Activated T-helper 2 cell treated with anti-CD3 and anti-CD28 coated beads, Interferon-gamma antibody, Interleukin-2, Interleukin-4, amounts not matched to agents 10 μg/mL and 5 μg/mL and 100 μg/mL, durations not matched to agents 14 hours and 24 hours and 36 hours (primary cell): Measurements from ENCODE around the gene ZNF337. TPM values are rescaled to one million over a fixed set of nuclear protein-coding genes. Genes with fewer than 3 reads are reported as not detected.
"Not testable (repeated sequence)": the region's sequence is repeated elsewhere in the genome, so short reads cannot be mapped to it uniquely, and the experiment has no call there.

Source experiments
- DNase-seq: peaks from one replicate; pipeline ENCODE4 v3.0.0; 2021; ENCODE audit warnings: low spot score
- H3K27ac Mint-ChIP-seq: one replicate; pipeline ENCODE4 v1.8.0; 2021; ENCODE audit warnings: mixed read lengths
- H3K27me3 Mint-ChIP-seq: one replicate; pipeline ENCODE4 v1.8.0; 2021; ENCODE audit warnings: low read depth, mixed read lengths
- H3K36me3 Mint-ChIP-seq: one replicate; pipeline ENCODE4 v1.8.0; 2021; ENCODE audit warnings: low read depth, mixed read lengths
- H3K4me1 Mint-ChIP-seq: one replicate; pipeline ENCODE4 v1.8.0; 2021; ENCODE audit warnings: low read depth, mixed read lengths
- H3K4me3 Mint-ChIP-seq: one replicate; pipeline ENCODE4 v1.8.0; 2021; ENCODE audit warnings: low read depth, mild to moderate bottlenecking, moderate library complexity, mixed read lengths
- H3K9me3 Mint-ChIP-seq: one replicate; pipeline ENCODE4 v1.8.0; 2021; ENCODE audit warnings: mixed read lengths
- intact Hi-C: fragments of 100-400 bp; cut with micrococcal nuclease; formaldehyde crosslinking; loops from one replicate; pipeline ENCODE4 v1.15.1; 2023
- total RNA-seq: library from RNA; stranded (reverse); gene quantifications from 2 replicates; pipeline ENCODE4 v1.2.3, GENCODE V29; 2022

ZNF337 gene
- total RNA-seq, 1 donor from 2014 or later = 13.3 TPM

DNA sequence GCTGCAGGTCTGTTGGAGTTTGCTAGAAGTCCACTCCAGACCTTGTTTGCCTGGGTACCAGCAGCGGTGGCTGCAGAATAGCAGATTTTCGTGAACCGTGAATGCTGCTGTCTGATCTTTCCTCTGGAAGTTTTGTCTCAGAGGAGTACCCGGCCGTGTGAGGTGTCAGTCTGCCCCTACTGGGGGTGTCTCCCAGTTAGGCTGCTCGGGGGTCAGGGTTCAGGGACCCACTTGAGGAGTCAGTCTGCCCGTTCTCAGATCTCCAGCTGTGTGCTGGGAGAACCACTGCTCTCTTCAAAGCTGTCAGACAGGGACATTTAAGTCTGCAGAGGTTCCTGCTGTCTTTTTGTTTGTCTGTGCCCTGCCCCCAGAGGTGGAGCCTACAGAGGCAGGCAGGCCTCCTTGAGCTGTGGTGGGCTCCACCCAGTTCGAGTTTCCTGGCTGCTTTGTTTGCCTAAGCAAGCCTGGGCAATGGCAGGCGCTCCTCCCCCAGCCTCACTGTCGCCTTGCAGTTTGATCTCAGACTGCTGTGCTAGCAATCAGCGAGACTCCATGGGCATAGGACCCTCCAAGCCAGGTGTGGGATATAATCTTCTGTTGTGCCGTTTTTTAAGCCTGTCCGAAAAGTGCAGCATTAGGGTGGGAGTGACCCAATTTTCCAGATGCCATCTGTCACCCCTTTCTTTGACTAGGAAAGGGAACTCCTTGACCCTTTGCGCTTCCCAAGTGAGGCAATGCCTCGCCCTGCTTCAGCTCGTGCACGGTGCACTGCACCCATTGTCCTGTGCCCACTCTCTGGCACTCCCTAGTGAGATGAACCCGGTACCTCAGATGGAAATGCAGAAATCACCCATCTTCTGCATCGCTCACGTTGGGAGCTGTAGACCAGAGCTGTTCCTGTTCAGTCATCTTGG is 22.5 kb upstream of the ZNF337 start:
- H3K27ac Mint-ChIP-seq, H3K27me3 Mint-ChIP-seq, intact Hi-C loops, H3K36me3 Mint-ChIP-seq: not testable (repeated sequence)
- Mint-ChIP-seq H3K9me3 (peaks cover 22% of the 10 kb centered on the region), H3K4me3 (peak overlapping the region; percentile 22), H3K4me1 (peaks cover 13% of the 10 kb centered on the region)
- DNase-seq = peak; percentile 53

DNA sequence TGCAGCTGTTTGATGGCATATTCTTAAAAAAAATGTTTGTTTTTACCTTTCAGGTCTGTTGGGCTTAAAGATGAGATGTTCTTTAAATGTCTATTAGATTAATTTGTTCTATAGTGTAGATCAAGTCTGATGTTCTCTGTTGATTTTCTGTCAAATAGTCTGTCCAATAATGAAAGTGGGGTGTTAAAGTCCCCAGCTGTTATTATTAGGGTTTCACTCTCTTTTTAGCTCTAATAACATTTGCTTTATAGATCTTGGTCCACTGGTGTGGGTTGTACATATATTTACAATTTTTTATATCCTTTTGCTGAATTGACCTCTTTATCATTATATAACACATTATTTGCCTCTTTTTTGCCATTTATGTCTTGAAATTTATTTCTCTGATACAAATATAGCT is 11.0 kb upstream of the ZNF337 start:
- no peak overlapping the region for H3K27ac Mint-ChIP-seq
- peaks cover 37% of the 10 kb centered on the region for H3K9me3 Mint-ChIP-seq
- intact Hi-C loops = loop anchor here (2.0 kb wide), 1 partner anchor 31 kb away; no protein-coding TSS in a partner anchor
- H3K4me3 Mint-ChIP-seq = no peak overlapping the region
- H3K36me3 Mint-ChIP-seq = peaks cover 26% of the 10 kb centered on the region
- H3K4me1 Mint-ChIP-seq = peaks cover 10% of the 10 kb centered on the region
- peaks cover 9% of the 10 kb centered on the region for H3K27me3 Mint-ChIP-seq
- DNase-seq = no peak

DNA sequence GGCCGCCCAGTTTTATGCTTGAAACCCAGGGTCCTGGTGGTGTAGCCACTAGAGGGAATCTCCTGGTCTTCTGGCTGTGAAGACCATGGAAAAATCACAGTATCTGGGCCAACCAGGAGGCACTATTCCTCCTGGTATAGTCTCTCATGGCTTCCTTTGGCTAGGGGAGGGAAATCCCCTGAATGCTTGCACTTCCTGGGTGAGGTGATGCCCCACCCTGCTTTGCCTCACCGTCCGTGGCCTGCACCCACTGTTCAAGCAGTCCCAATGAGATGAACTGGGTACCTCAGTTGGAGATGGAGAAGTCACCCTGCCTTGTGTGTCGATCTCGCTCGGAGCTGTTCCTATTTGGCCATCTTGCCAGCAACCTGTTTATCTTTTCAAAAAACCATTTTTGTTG is 10.1 kb upstream of the ZNF337 start:
- DNase-seq = no peak

DNA sequence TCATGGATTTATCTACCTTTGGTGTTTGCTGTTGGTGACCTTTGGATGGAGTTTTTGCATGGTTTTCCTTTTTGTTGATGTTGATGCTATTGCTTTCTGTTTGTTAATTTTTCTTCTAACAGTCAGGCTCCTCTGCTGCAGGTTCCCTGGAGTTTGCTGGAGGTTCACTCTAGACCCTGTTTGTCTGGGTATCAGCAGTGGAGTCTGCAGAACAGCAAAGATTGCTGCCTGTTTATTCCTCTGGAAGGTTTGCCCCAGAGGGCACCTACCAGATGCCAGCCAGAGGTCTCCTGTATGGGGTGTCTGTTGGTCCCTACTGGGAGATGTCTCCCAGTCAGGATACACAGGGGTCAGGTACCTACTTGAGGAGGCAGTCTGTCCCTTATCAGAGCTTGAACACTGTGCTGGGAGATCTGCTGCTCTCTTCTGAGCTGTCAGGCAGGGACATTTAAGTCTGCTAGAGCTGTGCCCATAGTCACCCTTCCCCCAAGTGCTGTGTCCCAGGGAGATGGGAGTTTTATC is 9.2 kb upstream of the ZNF337 start:
- intact Hi-C loops = loop anchor here (2.0 kb wide), 1 partner anchor 33 kb away; no protein-coding TSS in a partner anchor
- peaks cover 10% of the 10 kb centered on the region for H3K4me1 Mint-ChIP-seq
- H3K27ac Mint-ChIP-seq = no peak overlapping the region
- H3K4me3 Mint-ChIP-seq = no peak overlapping the region
- peaks cover 18% of the 10 kb centered on the region for H3K36me3 Mint-ChIP-seq
- H3K27me3 Mint-ChIP-seq = peaks cover 10% of the 10 kb centered on the region
- DNase-seq = no peak
- H3K9me3 Mint-ChIP-seq = peaks cover 34% of the 10 kb centered on the region

More for the DNA sequence above, 10.1 kb upstream of the ZNF337 start:
- Mint-ChIP-seq H3K4me3 (no peak overlapping the region), H3K9me3 (peaks cover 32% of the 10 kb centered on the region), H3K36me3 (peaks cover 22% of the 10 kb centered on the region), H3K4me1 (peaks cover 10% of the 10 kb centered on the region), H3K27me3 (peaks cover 10% of the 10 kb centered on the region), H3K27ac (peak overlapping the region; percentile 27)
- intact Hi-C loops = loop anchor here (2.0 kb wide), 1 partner anchor 32 kb away; no protein-coding TSS in a partner anchor

DNA sequence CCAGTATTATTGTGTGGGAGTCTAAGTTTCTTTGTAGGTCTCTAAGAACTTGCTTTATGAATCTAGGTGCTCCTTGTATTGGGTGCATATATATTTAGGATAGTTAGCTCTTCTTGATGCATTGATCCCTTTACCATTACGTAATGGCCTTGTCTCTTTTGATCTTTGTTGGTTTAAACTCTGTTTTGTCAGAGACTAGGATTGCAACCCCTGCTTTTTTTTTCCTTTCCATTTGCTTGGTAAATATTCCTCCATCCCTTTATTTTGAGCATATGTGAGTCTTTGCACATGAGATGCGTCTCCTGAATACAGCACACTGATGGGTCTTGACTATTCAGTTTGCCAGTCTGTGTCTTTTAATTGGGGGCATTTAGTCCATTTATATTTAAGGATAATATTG is 7.7 kb upstream of the ZNF337 start:
- peaks cover 16% of the 10 kb centered on the region for H3K27me3 Mint-ChIP-seq
- H3K27ac Mint-ChIP-seq, H3K4me3 Mint-ChIP-seq, DNase-seq, intact Hi-C loops: not testable (repeated sequence)
- peaks cover 32% of the 10 kb centered on the region for H3K36me3 Mint-ChIP-seq
- peaks cover 12% of the 10 kb centered on the region for H3K4me1 Mint-ChIP-seq
- H3K9me3 Mint-ChIP-seq = peaks cover 39% of the 10 kb centered on the region

DNA sequence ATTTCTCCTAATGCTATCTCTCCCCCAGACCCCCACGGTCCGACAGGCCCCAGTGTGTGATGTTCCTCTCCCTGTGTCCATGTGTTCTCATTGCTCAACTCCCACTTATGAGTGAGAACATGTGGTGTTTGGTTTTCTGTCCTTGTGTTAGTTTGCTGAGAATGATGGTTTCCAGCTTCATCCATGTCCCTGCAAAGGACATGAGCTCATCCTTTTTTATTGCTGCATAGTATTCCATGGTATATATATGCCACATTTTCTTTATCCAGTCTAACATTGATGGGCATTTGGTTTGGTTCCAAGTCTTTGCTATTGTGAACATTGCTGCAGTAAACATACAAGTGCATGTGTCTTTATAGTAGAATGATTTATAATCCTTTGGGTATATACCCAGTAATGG is 4.2 kb upstream of the ZNF337 start:
- H3K4me3 Mint-ChIP-seq, DNase-seq, intact Hi-C loops, H3K27ac Mint-ChIP-seq: not testable (repeated sequence)
- Mint-ChIP-seq H3K27me3 (peaks cover 16% of the 10 kb centered on the region), H3K4me1 (peaks cover 15% of the 10 kb centered on the region), H3K9me3 (peaks cover 36% of the 10 kb centered on the region), H3K36me3 (peaks cover 24% of the 10 kb centered on the region)

DNA sequence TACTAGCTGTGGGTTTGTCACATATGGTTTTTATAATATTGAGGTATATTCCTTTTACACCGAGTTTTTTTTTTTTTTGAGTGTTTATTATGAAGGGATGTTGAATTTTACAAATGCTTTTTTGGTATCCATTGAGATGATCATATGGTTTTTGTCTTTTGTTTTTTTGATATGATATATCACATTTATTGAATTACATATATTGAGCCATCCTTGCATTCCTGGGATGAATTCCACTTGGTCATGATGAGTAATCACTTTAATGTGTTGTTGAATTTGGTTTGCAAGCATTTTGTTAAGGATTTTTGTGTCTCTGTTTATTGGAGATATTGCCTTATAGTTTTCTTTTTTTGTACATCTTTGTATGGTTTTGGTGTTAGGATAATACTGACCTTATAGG is 3.3 kb upstream of the ZNF337 start:
- Mint-ChIP-seq H3K4me3 (no peak overlapping the region), H3K27me3 (peaks cover 16% of the 10 kb centered on the region), H3K27ac (no peak overlapping the region), H3K9me3 (peaks cover 36% of the 10 kb centered on the region), H3K36me3 (peaks cover 24% of the 10 kb centered on the region), H3K4me1 (peaks cover 14% of the 10 kb centered on the region)
- intact Hi-C loops = loop anchor here (5.0 kb wide), 1 partner anchor 113 kb away; the partner anchor contains the start of gene NINL
- DNase-seq = no peak

DNA sequence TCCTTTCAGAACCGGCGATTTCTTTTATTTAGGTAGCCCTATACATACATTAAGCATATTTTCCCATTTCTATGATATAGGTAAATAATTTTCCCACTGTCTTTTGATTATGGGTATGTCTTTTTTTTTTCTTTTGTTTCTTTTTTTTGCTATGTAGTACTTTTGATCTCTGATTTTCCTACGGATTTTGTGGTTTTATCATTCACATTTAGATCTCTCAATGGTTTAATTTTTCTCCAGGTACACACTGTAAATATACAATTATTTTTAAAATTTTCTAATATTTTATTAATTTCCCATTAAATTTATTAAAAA is 436 bp upstream of the ZNF337 start:
- peaks cover 26% of the 10 kb centered on the region for H3K9me3 Mint-ChIP-seq
- intact Hi-C loops = loop anchor here (2.0 to 5.0 kb wide), 2 partner anchors 54 to 110 kb away; partner anchors contain the start of gene NINL
- no peak for DNase-seq
- peak overlapping the region; percentile 92 for H3K4me3 Mint-ChIP-seq
- peaks cover 18% of the 10 kb centered on the region for H3K4me1 Mint-ChIP-seq
- H3K27ac Mint-ChIP-seq = peak overlapping the region; percentile 87
- peaks cover 6% of the 10 kb centered on the region for H3K27me3 Mint-ChIP-seq
- peaks cover 31% of the 10 kb centered on the region for H3K36me3 Mint-ChIP-seq

DNA sequence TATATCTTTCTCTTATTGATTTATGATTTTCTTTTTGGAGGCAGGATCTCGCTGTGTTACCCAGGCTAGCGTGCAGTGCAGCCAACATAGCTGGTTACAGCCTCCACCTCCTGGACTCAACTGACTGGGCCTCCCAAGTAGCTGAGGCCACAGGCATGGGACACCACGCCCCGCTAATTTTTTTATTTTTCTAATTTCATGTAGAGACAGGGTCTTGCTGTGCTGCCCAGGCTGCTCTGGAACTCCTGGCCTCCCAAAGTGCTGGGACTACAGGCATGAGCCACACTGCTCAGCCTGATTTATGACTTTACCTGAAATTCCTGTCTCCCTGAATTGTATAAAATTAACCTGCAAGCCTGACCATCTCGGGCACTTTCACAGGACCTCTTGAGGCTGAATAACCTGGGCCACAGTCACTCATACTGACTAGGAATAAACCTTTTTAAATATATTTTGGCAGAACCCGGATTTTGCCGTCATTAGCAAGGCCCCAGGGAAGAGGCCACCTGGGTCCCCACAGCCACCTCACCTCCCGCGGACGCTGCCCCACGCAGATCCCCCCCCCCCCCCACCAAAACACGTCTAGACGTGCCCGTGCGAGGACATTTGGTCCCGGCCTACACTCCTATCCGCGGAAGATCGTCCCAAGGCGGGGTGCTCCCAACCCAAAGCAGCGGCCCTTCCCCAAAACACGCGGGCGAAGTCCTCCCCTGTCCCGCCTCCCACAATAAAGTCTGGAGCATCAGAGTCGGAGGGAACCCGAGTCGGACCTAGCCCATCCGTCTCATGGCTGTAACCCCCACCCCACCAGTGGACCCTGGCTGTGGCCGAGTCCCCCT is 902 bp downstream of the ZNF337 start:
- intact Hi-C loops = loop anchor here (1.0 to 5.0 kb wide), 3 partner anchors 55 to 108 kb away; partner anchors contain the start of genes NANP and NINL
- H3K36me3 Mint-ChIP-seq = peaks cover 42% of the 10 kb centered on the region
- peaks cover 13% of the 10 kb centered on the region for H3K9me3 Mint-ChIP-seq
- peak overlapping the region; percentile 78 for H3K27ac Mint-ChIP-seq
- peaks cover 21% of the 10 kb centered on the region for H3K4me1 Mint-ChIP-seq
- no peak for DNase-seq
- peak overlapping the region; percentile 92 for H3K4me3 Mint-ChIP-seq
- peaks cover 6% of the 10 kb centered on the region for H3K27me3 Mint-ChIP-seq

DNA sequence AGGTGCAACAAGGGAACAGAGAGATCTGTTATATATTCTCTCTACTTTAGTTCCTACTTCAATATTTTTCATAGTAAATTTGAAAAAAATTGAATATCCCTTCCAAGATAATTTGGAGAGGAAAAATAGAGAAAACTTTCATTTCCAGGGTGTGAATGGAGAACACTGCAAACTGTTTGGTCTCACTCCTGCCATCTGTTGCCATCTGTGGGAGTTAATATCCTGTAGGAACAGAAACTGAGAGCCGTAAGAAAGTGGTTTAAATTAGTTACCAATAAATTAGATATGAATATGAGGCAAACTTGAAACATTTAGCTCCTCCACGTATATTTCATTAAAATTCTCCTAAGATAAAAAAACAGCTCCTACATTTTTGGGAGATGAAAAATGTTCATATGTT is 4.2 kb downstream of the ZNF337 start:
- no peak for DNase-seq
- intact Hi-C loops = no loop called here
- Mint-ChIP-seq H3K27me3 (no peaks in the 10 kb centered on the region), H3K36me3 (peaks cover 30% of the 10 kb centered on the region), H3K9me3 (no peaks in the 10 kb centered on the region), H3K4me1 (peaks cover 11% of the 10 kb centered on the region), H3K4me3 (no peak overlapping the region), H3K27ac (no peak overlapping the region)

DNA sequence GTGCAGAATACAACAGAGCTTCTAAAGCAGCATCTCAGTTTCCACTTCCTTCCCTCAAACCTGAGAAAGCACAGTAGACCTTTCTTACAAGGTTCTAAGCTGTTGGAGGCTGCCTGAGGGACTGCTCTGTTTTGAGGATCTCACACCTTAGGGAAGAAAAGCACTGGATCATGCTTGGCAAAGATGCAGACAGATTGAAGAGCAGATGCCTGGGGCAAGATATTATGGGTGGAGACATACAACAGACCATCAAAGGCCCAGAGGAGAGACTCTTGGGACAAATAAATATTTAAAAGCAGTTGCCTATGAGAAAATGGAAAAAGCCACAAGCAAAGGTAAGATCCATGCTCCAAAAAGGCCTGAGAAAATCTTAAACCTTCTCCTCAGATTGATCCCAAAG is 6.2 kb downstream of the ZNF337 start:
- Mint-ChIP-seq H3K27ac (no peak overlapping the region), H3K9me3 (no peaks in the 10 kb centered on the region), H3K27me3 (no peaks in the 10 kb centered on the region), H3K4me3 (no peak overlapping the region), H3K4me1 (peaks cover 10% of the 10 kb centered on the region), H3K36me3 (peaks cover 30% of the 10 kb centered on the region)
- intact Hi-C loops = no loop called here
- DNase-seq = no peak
